ENCODE results near the gene RSRC1. TPM values are rescaled to one million over a fixed set of nuclear protein-coding genes. Genes with fewer than 3 reads are reported as not detected.

RSRC1 gene
- total RNA-seq, 4 donors from 2014 or later, result 27.7 to 36.7 (median 31.9) TPM

GRCh38 chr3:158569794-158570193 is 459.9 kb downstream of the RSRC1 start:
- in situ Hi-C loops (cut with MboI; ENCODE audit: low sequenced_read_pairs in 4 of 4), result no loop called here
- H3K36me3 ChIP-seq, result no peaks in the 10 kb centered on the region
- ATAC-seq, result peak; percentile 56 to 68
- TF ChIP-seq CTCF (IDR thresholded peaks at IDR 0.05 in 4 of 5, conservative IDR thresholded peaks at IDR 0.05 in 1 of 5) (no peak), POLR2A (IDR thresholded peaks at IDR 0.05) (no peak)
- H3K4me3 ChIP-seq, result peak overlapping the region in 2 of 4 donors; percentile 87 to 94
- H3K27ac ChIP-seq, result peak overlapping the region; percentile 43 to 95 (median 92)
- no peaks in the 10 kb centered on the region for H3K9me3 ChIP-seq
- peak in 1 of 2 donors; percentile 26 for DNase-seq
- H3K4me1 ChIP-seq, result peaks cover 15 to 18% of the 10 kb centered on the region in 2 donors
- no peaks in the 10 kb centered on the region for H3K27me3 ChIP-seq
- intact Hi-C loops (cut with DNase I; ENCODE audit: low total_unique reads), result loop anchor here (5.0 to 10.0 kb wide), 3 partner anchors 73 to 457 kb away; partner anchors contain the start of genes GFM1, MFSD1 and RSRC1

- TF ChIP-seq CTCF (IDR thresholded peaks at IDR 0.05 in 4 of 5, conservative IDR thresholded peaks at IDR 0.05 in 1 of 5), result no peak
- TF ChIP-seq POLR2A (IDR thresholded peaks at IDR 0.05), result peak; percentile 83 to 92
- Histone ChIP-seq H3K27me3 (no peaks in the 10 kb centered on the region), H3K4me1 (peaks cover 21 to 28% of the 10 kb centered on the region in 2 donors), H3K27ac (peak within 1 kb of the TSS; percentile 89 to 95 (median 93)), H3K9me3 (no peaks in the 10 kb centered on the region), H3K36me3 (no peaks in the 10 kb centered on the region), H3K4me3 (peak within 1 kb of the TSS; percentile 74 to 94 (median 86))
- DNase-seq (peak; percentile 96), ATAC-seq (peak; percentile 91 to 94)
- intact Hi-C loops (cut with DNase I; ENCODE audit: low total_unique reads), result loop anchor here (5.0 to 10.0 kb wide), 3 partner anchors 71 to 459 kb away; partner anchors contain the start of genes GFM1, MFSD1 and RSRC1
- in situ Hi-C loops (cut with MboI; ENCODE audit: low sequenced_read_pairs in 4 of 4), result no loop called here
Observed at GRCh38 chr3:158570999-158571702, 461.3 kb downstream of the RSRC1 start, which contains the start of gene MLF1. Gene MLF1, plus strand, starts transcription at chr3:158571194. Its CDS starts 107 bp downstream, at chr3:158571301.

- ATAC-seq (no peak), DNase-seq (peak in 1 of 2 donors; percentile 2)
- TF ChIP-seq POLR2A (IDR thresholded peaks at IDR 0.05) (no peak), CTCF (IDR thresholded peaks at IDR 0.05 in 4 of 5, conservative IDR thresholded peaks at IDR 0.05 in 1 of 5) (no peak)
- Histone ChIP-seq H3K27me3 (no peaks in the 10 kb centered on the region), H3K4me1 (peaks cover 21 to 28% of the 10 kb centered on the region in 2 donors), H3K27ac (peak overlapping the region; percentile 20 to 95 (median 92)), H3K4me3 (peak overlapping the region in 2 of 4 donors; percentile 86 to 87), H3K9me3 (no peaks in the 10 kb centered on the region), H3K36me3 (no peaks in the 10 kb centered on the region)
- intact Hi-C loops (cut with DNase I; ENCODE audit: low total_unique reads) (loop anchor here (2.0 to 10.0 kb wide), 4 partner anchors 33 to 460 kb away; partner anchors contain the start of genes GFM1, MFSD1 and RSRC1), in situ Hi-C loops (cut with MboI; ENCODE audit: low sequenced_read_pairs in 4 of 4) (no loop called here)
Observed at GRCh38 chr3:158571969-158572765, 462.3 kb downstream of the RSRC1 start.

GRCh38 chr3:158572766-158573060 is 462.8 kb downstream of the RSRC1 start:
- in situ Hi-C loops (cut with MboI; ENCODE audit: low sequenced_read_pairs in 4 of 4) (no loop called here), intact Hi-C loops (cut with DNase I; ENCODE audit: low total_unique reads) (loop anchor here (2.0 to 10.0 kb wide), 4 partner anchors 34 to 460 kb away; partner anchors contain the start of genes GFM1, MFSD1 and RSRC1)
- Histone ChIP-seq H3K4me1 (peaks cover 21 to 28% of the 10 kb centered on the region in 2 donors), H3K4me3 (peak overlapping the region in 3 of 4 donors; percentile 23 to 87 (median 27)), H3K36me3 (no peaks in the 10 kb centered on the region), H3K9me3 (no peaks in the 10 kb centered on the region), H3K27me3 (no peaks in the 10 kb centered on the region), H3K27ac (peak overlapping the region; percentile 20 to 95 (median 92))
- ATAC-seq, result no peak
- no peak for TF ChIP-seq CTCF (IDR thresholded peaks at IDR 0.05 in 4 of 5, conservative IDR thresholded peaks at IDR 0.05 in 1 of 5)
- no peak for TF ChIP-seq POLR2A (IDR thresholded peaks at IDR 0.05)
- DNase-seq, result no peak

Measured in gastrocnemius medialis (tissue), 4 donors.